ENCODE results near the gene PDE11A. TPM values are rescaled to one million over a fixed set of nuclear protein-coding genes. Genes with fewer than 3 reads are reported as not detected.

Gene PDE11A
- total and polyA plus RNA-seq, 2 of the 13 experiments (the other 11 are each of a cell fraction or from before 2014, with no cell fraction given) = 1.2 to 1.7 TPM

GRCh38 chr2:178072383-178073301, at the start of gene PDE11A (continued):
- TF ChIP-seq, protein P1, sequence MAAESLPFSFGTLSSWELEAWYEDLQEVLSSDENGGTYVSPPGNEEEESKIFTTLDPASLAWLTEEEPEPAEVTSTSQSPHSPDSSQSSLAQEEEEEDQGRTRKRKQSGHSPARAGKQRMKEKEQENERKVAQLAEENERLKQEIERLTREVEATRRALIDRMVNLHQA (CRISPR knock-in tag; IDR thresholded peaks at IDR 0.05) = no peak
- TF ChIP-seq ATF1 (CRISPR knock-in tag; IDR thresholded peaks at IDR 0.05) (no peak), KDM4B (CRISPR knock-in tag; IDR thresholded peaks at IDR 0.05) (peak; percentile 74; the same call in 1 of the 2 replicates), ZNF17 (CRISPR knock-in tag; IDR thresholded peaks at IDR 0.05) (0 out of 2 replicates have a peak, but pooled peaks have one; percentile 56), CHCHD3 (CRISPR knock-in tag; IDR thresholded peaks at IDR 0.05) (no peak), ZKSCAN8 (CRISPR knock-in tag; IDR thresholded peaks at IDR 0.05; ENCODE audit: borderline replicate concordance) (peak; percentile 76; the same call in 1 of the 2 replicates), IKZF4 (CRISPR knock-in tag; IDR thresholded peaks at IDR 0.05; ENCODE audit: borderline replicate concordance, low read depth, not compliant biosample characterization) (peak; percentile 72), ZNF234 (CRISPR knock-in tag; conservative IDR thresholded peaks at IDR 0.05) (no peak), ZNF780A (CRISPR knock-in tag; IDR thresholded peaks at IDR 0.05) (peak; percentile 88; the same call in 1 of the 2 replicates), GLI4 (CRISPR knock-in tag; IDR thresholded peaks at IDR 0.05; ENCODE audit: borderline replicate concordance) (peak; percentile 84; the same call in 1 of the 2 replicates), DNMT1 (CRISPR knock-in tag; IDR thresholded peaks at IDR 0.05) (peak; percentile 31; the same call in 1 of the 2 replicates), POLR2G (IDR thresholded peaks at IDR 0.05; ENCODE audit: low read depth, low read length) (peak; percentile 97)
- TF ChIP-seq, protein P2, sequence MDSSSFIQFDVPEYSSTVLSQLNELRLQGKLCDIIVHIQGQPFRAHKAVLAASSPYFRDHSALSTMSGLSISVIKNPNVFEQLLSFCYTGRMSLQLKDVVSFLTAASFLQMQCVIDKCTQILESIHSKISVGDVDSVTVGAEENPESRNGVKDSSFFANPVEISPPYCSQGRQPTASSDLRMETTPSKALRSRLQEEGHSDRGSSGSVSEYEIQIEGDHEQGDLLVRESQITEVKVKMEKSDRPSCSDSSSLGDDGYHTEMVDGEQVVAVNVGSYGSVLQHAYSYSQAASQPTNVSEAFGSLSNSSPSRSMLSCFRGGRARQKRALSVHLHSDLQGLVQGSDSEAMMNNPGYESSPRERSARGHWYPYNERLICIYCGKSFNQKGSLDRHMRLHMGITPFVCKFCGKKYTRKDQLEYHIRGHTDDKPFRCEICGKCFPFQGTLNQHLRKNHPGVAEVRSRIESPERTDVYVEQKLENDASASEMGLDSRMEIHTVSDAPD (CRISPR knock-in tag; IDR thresholded peaks at IDR 0.05) = no peak; the same call in 1 of the 2 replicates
- TF ChIP-seq, protein P3, sequence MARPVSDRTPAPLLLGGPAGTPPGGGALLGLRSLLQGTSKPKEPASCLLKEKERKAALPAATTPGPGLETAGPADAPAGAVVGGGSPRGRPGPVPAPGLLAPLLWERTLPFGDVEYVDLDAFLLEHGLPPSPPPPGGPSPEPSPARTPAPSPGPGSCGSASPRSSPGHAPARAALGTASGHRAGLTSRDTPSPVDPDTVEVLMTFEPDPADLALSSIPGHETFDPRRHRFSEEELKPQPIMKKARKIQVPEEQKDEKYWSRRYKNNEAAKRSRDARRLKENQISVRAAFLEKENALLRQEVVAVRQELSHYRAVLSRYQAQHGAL (CRISPR knock-in tag; IDR thresholded peaks at IDR 0.05; ENCODE audit: not compliant biosample characterization) = peak; percentile 47
- TF ChIP-seq, protein P4, sequence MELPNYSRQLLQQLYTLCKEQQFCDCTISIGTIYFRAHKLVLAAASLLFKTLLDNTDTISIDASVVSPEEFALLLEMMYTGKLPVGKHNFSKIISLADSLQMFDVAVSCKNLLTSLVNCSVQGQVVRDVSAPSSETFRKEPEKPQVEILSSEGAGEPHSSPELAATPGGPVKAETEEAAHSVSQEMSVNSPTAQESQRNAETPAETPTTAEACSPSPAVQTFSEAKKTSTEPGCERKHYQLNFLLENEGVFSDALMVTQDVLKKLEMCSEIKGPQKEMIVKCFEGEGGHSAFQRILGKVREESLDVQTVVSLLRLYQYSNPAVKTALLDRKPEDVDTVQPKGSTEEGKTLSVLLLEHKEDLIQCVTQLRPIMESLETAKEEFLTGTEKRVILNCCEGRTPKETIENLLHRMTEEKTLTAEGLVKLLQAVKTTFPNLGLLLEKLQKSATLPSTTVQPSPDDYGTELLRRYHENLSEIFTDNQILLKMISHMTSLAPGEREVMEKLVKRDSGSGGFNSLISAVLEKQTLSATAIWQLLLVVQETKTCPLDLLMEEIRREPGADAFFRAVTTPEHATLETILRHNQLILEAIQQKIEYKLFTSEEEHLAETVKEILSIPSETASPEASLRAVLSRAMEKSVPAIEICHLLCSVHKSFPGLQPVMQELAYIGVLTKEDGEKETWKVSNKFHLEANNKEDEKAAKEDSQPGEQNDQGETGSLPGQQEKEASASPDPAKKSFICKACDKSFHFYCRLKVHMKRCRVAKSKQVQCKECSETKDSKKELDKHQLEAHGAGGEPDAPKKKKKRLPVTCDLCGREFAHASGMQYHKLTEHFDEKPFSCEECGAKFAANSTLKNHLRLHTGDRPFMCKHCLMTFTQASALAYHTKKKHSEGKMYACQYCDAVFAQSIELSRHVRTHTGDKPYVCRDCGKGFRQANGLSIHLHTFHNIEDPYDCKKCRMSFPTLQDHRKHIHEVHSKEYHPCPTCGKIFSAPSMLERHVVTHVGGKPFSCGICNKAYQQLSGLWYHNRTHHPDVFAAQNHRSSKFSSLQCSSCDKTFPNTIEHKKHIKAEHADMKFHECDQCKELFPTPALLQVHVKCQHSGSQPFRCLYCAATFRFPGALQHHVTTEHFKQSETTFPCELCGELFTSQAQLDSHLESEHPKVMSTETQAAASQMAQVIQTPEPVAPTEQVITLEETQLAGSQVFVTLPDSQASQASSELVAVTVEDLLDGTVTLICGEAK (IDR thresholded peaks at IDR 0.05) = no peak
- TF ChIP-seq, protein P4 (CRISPR knock-in tag; IDR thresholded peaks at IDR 0.05) = peak; percentile 57; the same call in 1 of the 2 replicates
